PC-9 (cell line): Measurements from ENCODE around the gene BFSP1. TPM values are rescaled to one million over a fixed set of nuclear protein-coding genes. Genes with fewer than 3 reads are reported as not detected.

Experiments
- BruUV-seq: library from RNA; stranded (reverse); fragments of 400-500 nt; replicated peaks from 2 replicates; lab custom pipeline; 2021; lab: Mats Ljungman, UMichigan
- CTCF ChIA-PET: fragments of 300-600 bp; sonication (Branson Sonifier 250); formaldehyde crosslinking; loops from one replicate; lab custom pipeline; 2022; ENCODE audit warnings: antibody characterized with exemption; lab: Charles Lee
- POLR2A ChIA-PET: fragments of 300-600 bp; sonication (Branson Sonifier 250); formaldehyde crosslinking; loops from one replicate; lab custom pipeline; 2022; ENCODE audit warnings: antibody characterized with exemption; ENCODE audit not compliant: unreplicated experiment; lab: Charles Lee
- DNase-seq, 2 experiments: peaks; one replicate each; pipeline versions ENCODE4 v3.0.0 to v3.0.0-alpha.2; 2015 to 2022; ENCODE audit warnings: mixed read lengths in 1 of 2
- H2AFZ ChIP-seq: fragments of 200-600 bp; sonication (generic); 2 replicates; pipeline ENCODE4 v1.8.1; 2017; ENCODE audit warnings: antibody characterized with exemption
- H3F3A ChIP-seq: fragments of 200-600 bp; sonication (generic); 2 replicates; pipeline ENCODE4 v1.8.1; 2017; ENCODE audit warnings: antibody characterized with exemption, mild to moderate bottlenecking, low read depth; ENCODE audit not compliant: insufficient read depth
- H3K27ac ChIP-seq: fragments of 200-600 bp; sonication (generic); 2 replicates; pipeline ENCODE4 v1.6.1; 2016; ENCODE audit warnings: mixed run types
- H3K27me3 ChIP-seq: fragments of 200-600 bp; sonication (generic); 2 replicates; pipeline ENCODE4 v1.6.1; 2016; ENCODE audit warnings: low read depth, mixed run types; ENCODE audit not compliant: insufficient read depth
- H3K36me3 ChIP-seq: fragments of 200-600 bp; sonication (generic); 2 replicates; pipeline ENCODE4 v1.6.1; 2016; ENCODE audit warnings: low read depth, mixed run types
- H3K4me1 ChIP-seq: fragments of 200-600 bp; sonication (generic); replicated peaks from 2 replicates; pipeline ENCODE4 v1.6.1; 2016; ENCODE audit warnings: mixed run types; ENCODE audit not compliant: insufficient read depth
- H3K4me2 ChIP-seq: fragments of 200-600 bp; sonication (generic); 2 replicates; pipeline ENCODE4 v1.6.1; 2017; ENCODE audit warnings: mixed run types
- H3K4me3 ChIP-seq: fragments of 200-600 bp; sonication (generic); 2 replicates; pipeline ENCODE4 v1.6.1; 2016; ENCODE audit warnings: mixed run types
- H3K79me2 ChIP-seq: fragments of 200-600 bp; sonication (generic); 2 replicates; pipeline ENCODE4 v1.6.1; 2017; ENCODE audit warnings: low read depth, mixed run types
- H3K9me2 ChIP-seq: fragments of 200-600 bp; sonication (generic); 2 replicates; pipeline ENCODE4 v1.8.1; 2017; ENCODE audit warnings: mild to moderate bottlenecking; ENCODE audit not compliant: insufficient read depth
- H3K9me3 ChIP-seq: fragments of 200-600 bp; sonication (generic); 2 replicates; pipeline ENCODE4 v1.8.1; 2016; ENCODE audit warnings: low read depth; ENCODE audit not compliant: insufficient read depth
- H4K20me1 ChIP-seq: fragments of 200-600 bp; sonication (generic); 2 replicates; pipeline ENCODE4 v1.8.1; 2017; ENCODE audit not compliant: insufficient read depth
- EZH2 ChIP-seq: fragments of 200-600 bp; sonication (generic); IDR thresholded peaks from 2 replicates; pipeline ENCODE4 v1.8.0; 2017; ENCODE audit warnings: antibody characterized with exemption, low read depth
- intact Hi-C: fragments of 100-400 bp; cut with micrococcal nuclease; formaldehyde crosslinking; loops from one replicate; pipeline ENCODE4 v1.10.0; 2022; ENCODE audit not compliant: unreplicated experiment
- total RNA-seq: library from RNA; stranded (reverse); gene quantifications from 2 replicates; pipeline ENCODE4 v1.2.3, GENCODE V29; 2021
- TF ChIP-seq, protein P1 (sequence below): fragments of 200-600 bp; sonication (generic); conservative IDR thresholded peaks from 2 replicates; pipeline ENCODE4 v1.6.1; 2017; ENCODE audit warnings: mixed run types, antibody characterized with exemption, mild to moderate bottlenecking, moderate library complexity

The BFSP1 gene
- total RNA-seq, 1 experiment from 2014 or later, result 13.8 TPM

DNA sequence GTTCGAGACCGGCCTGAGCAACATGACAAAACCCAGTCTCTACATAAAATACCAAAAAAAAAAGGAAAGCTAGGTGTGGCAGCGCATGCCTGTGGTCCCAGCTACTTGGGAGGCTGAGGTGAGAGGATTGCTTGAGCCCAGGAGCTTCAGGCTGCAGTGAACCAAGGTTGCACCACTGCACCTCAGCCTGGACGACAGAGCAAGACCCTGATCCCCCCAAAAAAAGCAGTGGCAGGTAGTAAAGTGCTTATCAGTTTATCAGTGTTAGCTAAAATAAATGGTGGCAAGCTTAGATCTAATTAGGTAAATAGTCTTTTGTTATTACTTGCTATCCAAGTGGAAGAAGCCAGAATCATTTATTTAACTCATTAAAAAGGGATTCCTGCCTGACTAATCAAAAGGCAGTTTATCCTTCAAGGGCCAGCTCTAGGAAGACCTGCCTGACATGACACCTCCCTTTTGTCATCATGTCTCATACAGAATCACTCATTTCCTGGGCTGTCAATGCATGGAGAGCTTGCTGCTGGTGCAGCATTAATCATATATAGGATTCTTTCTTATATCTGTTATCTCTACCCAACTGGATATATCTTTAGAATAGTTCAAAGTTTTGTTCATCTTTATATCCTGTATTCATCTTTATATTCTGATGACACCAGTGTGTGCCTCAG, 48.3 kb upstream of the BFSP1 start:
- Histone ChIP-seq H3K27ac (no peak overlapping the region), H2AFZ (no peak overlapping the region), H4K20me1 (peaks cover 76% of the 10 kb centered on the region), H3F3A (peaks cover 13% of the 10 kb centered on the region; the same call in 1 of the 2 replicates), H3K36me3 (peaks cover 16% of the 10 kb centered on the region), H3K4me3 (no peak overlapping the region), H3K27me3 (no peaks in the 10 kb centered on the region), H3K79me2 (peaks cover 99% of the 10 kb centered on the region), H3K9me2 (no peaks in the 10 kb centered on the region), H3K4me1 (peaks cover 41% of the 10 kb centered on the region), H3K4me2 (no peak overlapping the region), H3K9me3 (no peaks in the 10 kb centered on the region; the same call in 1 of the 2 replicates)
- intact Hi-C loops, result no loop called here
- no TSS peak for BruUV-seq
- CTCF ChIA-PET, result interaction anchor here (0.5 to 1.0 kb wide), 2 partner anchors 31 to 75 kb away, joined by 3 to 6 read pairs; no protein-coding TSS in a partner anchor
- TF ChIP-seq, protein P1, sequence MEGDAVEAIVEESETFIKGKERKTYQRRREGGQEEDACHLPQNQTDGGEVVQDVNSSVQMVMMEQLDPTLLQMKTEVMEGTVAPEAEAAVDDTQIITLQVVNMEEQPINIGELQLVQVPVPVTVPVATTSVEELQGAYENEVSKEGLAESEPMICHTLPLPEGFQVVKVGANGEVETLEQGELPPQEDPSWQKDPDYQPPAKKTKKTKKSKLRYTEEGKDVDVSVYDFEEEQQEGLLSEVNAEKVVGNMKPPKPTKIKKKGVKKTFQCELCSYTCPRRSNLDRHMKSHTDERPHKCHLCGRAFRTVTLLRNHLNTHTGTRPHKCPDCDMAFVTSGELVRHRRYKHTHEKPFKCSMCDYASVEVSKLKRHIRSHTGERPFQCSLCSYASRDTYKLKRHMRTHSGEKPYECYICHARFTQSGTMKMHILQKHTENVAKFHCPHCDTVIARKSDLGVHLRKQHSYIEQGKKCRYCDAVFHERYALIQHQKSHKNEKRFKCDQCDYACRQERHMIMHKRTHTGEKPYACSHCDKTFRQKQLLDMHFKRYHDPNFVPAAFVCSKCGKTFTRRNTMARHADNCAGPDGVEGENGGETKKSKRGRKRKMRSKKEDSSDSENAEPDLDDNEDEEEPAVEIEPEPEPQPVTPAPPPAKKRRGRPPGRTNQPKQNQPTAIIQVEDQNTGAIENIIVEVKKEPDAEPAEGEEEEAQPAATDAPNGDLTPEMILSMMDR, result no peak
- no peak for TF ChIP-seq EZH2
- POLR2A ChIA-PET, result interaction anchor here (0.6 kb wide), 2 partner anchors 95 to 928 kb away, joined by 3 to 4 read pairs; no protein-coding TSS in a partner anchor
- no peak for DNase-seq

DNA sequence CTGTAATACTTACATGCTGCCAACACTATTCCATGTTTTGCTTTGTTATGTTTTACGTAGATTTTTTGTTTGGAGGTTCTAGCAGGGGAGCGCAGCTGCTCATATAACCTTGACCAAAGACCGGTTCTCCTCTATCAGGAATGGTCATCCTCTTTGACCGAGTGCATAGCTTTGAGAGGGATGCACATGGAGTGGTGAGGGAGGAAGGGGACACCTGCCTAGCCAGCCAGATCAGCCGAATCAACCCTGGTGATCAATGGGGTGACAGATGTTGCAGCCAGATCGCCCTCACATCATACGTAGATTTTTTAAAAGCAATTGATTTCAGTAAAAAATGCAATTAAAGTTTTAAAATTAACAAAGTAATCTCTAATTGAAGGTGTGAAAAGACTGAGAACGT, 45.0 kb upstream of the BFSP1 start:
- intact Hi-C loops, result no loop called here
- POLR2A ChIA-PET, result interaction anchor here (1.0 kb wide), 1 partner anchor 19 kb away, joined by 4 read pairs; no protein-coding TSS in a partner anchor
- DNase-seq, result no peak
- Histone ChIP-seq H3K9me3 (no peaks in the 10 kb centered on the region), H3F3A (peaks cover 7% of the 10 kb centered on the region; the same call in 1 of the 2 replicates), H4K20me1 (peaks cover 89% of the 10 kb centered on the region), H3K36me3 (peaks cover 25% of the 10 kb centered on the region), H3K79me2 (peaks cover 100% of the 10 kb centered on the region), H3K27me3 (no peaks in the 10 kb centered on the region), H2AFZ (no peak overlapping the region), H3K9me2 (no peaks in the 10 kb centered on the region), H3K4me2 (no peak overlapping the region), H3K4me1 (peaks cover 49% of the 10 kb centered on the region), H3K4me3 (no peak overlapping the region), H3K27ac (no peak overlapping the region)
- TF ChIP-seq EZH2, result no peak
- CTCF ChIA-PET, result no interaction called here
- BruUV-seq, result no TSS peak

DNA sequence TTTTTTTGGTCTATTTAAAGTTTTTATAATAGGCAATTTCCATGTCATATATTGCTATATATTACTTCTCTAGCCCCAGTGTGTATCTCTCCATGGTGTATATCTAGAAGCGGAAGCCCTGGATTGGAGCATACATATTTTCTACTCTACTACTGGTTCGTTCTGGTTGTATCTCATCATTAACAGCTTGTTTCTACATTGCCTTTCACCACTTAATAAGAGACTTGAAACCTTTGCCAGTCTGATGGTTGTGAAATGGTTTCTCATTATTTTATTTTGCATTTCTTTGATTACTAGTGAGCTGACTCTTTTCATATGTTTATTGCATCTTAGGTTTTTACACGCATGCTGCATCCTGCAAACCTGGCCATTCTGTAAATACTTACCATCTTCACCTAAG, 42.3 kb upstream of the BFSP1 start:
- Histone ChIP-seq H3K27ac (no peak overlapping the region), H3K79me2 (peaks cover 86% of the 10 kb centered on the region), H2AFZ (no peak overlapping the region), H4K20me1 (peaks cover 70% of the 10 kb centered on the region), H3F3A (peaks cover 9% of the 10 kb centered on the region; the same call in 1 of the 2 replicates), H3K9me3 (no peaks in the 10 kb centered on the region), H3K27me3 (no peaks in the 10 kb centered on the region), H3K4me2 (0 out of 2 replicates have a peak overlapping the region, but pooled peaks have one; percentile 90), H3K36me3 (peaks cover 20% of the 10 kb centered on the region), H3K4me1 (peaks cover 32% of the 10 kb centered on the region), H3K4me3 (no peak overlapping the region; the same call in 1 of the 2 replicates), H3K9me2 (no peaks in the 10 kb centered on the region)
- BruUV-seq, result no TSS peak
- POLR2A ChIA-PET, result interaction anchor here (0.7 kb wide), 1 partner anchor 37 kb away, joined by 5 read pairs; no protein-coding TSS in a partner anchor
- DNase-seq, result no peak
- no peak for TF ChIP-seq EZH2
- TF ChIP-seq, protein P1, result no peak
- CTCF ChIA-PET, result no interaction called here
- intact Hi-C loops, result no loop called here
